Peyer's patch (tissue), 4 donors: ENCODE measurements around the gene USP24.

Source experiments
- CTCF ChIP-seq, 6 experiments: fragments of 450-650 bp in 4 of 6; fragments of 200-600 bp in 2 of 6; sonication (generic) in 1 of 6; IDR thresholded peaks; one replicate each; pipeline ENCODE4 v1.5.1; 2017 to 2019; ENCODE audit warnings: antibody characterized with exemption in 6 of 6, mild to moderate bottlenecking in 3 of 6, moderate library complexity in 1 of 6
- POLR2A ChIP-seq, 2 donors: fragments of 450-650 bp; IDR thresholded peaks; one replicate each; pipeline ENCODE4 v1.5.1; 2017; ENCODE audit warnings: antibody characterized with exemption in 2 of 2, mild to moderate bottlenecking in 2 of 2, moderate library complexity in 2 of 2

- TF ChIP-seq CTCF (IDR thresholded peaks at IDR 0.05) (no peak), POLR2A (IDR thresholded peaks at IDR 0.05) (peak in 1 of 2 donors; percentile 49)
Measured at GRCh38 chr1:55039342-55040082, 175.7 kb downstream of the USP24 start, which contains the start of gene PCSK9.
